NCI-H82 (cell line): ENCODE results near the gene SPRR2G.
A peak's percentile ranks its signal among the peaks of the same experiment; 100 is the strongest.
"Not testable (repeated sequence)": the region's sequence is repeated elsewhere in the genome, so short reads cannot be mapped to it uniquely, and the experiment has no call there.

Experiments used
- DNase-seq: peaks from one replicate; lab custom pipeline; 2025; lab: John Stamatoyannopoulos, UW

The SPRR2G gene

DNA sequence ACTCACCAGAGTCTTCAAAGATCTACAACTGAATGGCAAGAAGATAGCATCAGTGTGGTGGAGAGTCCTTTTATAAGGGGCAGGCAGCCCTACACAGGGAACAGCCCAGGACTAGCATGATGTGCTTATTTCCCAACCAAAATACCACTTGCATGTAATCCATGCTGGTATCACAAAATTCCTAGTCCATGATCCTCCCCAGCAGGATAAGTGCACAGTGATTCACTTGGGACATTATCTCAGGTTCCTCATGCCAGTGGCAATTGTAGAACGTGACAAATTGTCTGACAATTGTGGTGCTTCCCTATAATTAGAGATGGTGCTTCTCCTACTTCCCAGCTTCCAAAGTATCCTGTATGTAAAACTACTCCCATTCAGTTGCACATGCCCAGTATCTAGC, at the start of gene SPRR2G:
SPRR2G (minus strand) TSS at position 45 of the 400 bp plus-strand sequence. CDS start 780 bp downstream, outside the sequence.
- DNase-seq: no peak

- DNase-seq: no peak
Observed at GRCh38 chr1:153195216-153195615, 44.5 kb upstream of the SPRR2G start.

GRCh38 chr1:153194331-153195050, 43.8 kb upstream of the SPRR2G start:
- no peak for DNase-seq

- DNase-seq: peak; percentile 66
Observed at GRCh38 chr1:153192697-153193096, 42.0 kb upstream of the SPRR2G start.

DNA sequence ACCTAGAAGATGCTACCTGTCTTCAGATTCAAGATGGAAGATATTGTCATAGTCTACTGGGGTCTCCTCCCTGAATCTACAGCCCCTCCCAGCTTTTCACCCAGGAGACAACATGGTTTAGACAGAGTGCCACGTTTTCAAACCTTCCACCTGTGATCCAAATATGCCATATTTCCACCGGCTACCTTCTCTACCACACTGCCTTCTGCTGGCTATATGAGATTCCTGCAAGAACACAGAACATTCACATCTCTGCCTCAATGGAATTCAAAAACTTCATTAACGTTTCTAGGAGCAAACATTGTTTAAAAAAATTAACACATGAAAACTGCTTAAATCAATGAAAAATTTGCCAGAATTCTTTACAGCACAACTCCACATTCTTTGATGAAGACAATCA, 39.7 kb upstream of the SPRR2G start:
- DNase-seq: no peak

DNA sequence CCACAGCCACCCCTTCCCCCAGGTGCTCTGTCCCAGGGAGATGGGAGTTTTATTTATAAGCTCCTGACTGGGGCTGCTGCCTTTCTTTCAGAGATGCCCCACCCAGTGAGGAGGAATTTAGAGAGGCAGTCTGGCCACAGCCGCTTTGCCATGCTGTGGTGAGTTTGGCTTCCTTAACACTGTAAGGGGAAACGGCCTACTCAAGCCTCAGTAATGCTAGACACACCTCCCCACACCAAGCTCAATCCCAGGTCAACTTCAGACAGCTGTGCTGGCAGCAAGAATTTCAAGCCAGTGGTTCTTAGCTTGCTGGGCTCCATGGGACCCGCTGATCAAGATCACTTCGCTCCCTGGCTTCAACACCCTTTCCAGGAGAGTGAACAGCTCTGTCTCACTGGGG, 37.6 kb upstream of the SPRR2G start:
- DNase-seq: not testable (repeated sequence)

DNA sequence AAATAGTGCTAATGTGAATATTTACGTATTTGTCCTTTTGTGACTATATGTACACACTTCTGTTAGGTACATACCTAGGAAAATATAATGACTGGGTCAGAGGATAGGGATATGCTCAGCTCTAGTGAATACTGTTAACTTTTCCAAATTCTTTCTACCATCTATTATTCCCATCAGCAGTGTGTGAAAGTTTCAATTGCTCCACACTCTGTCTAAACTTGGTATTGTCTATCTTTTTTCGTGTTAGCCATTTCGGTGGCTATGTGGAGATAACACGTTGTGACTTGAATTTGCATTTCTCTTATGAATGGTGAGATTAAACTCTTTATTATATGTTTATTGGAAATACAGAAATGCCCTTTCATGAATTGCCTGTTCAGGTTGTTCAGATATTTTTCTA, 29.9 kb upstream of the SPRR2G start:
- DNase-seq: no peak

DNA sequence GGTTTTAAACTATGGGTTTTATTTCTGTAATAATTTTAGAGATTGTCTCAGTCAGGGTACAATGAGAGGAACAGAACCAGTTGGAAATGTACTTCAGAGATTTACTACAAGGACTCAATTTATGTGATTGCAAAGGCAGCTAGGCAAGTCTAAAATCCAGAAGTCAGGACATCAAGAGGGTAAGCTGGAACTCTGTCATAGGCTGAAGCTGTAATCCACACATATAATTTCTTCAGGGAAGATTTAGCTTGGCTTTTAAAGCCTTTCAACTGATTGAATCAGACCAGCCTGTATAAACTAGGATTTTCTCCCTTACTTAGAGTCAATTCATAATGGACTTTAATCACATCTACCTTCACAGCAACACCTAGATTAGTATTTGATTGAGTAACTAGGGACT, 28.2 kb upstream of the SPRR2G start:
- peak; percentile 27 for DNase-seq

DNA sequence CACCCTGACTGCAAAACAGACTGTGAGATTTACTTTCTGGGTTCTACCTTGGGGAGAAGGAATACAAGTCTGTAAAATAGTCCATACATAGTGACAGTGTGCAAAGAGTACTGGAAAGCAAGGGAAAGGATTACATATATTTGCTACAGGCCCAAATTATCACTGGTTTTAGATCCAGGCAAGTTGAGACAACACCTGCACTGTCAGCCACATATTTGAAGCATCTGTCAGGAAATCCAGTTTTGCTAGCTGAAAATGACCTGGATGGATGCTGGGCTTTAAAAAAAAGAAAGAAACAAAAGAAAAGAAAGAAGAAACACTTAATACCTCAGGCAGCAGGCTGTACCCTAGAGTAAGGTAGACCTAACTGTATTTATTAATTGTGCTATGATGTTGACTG, 23.9 kb upstream of the SPRR2G start:
- DNase-seq: no peak

DNA sequence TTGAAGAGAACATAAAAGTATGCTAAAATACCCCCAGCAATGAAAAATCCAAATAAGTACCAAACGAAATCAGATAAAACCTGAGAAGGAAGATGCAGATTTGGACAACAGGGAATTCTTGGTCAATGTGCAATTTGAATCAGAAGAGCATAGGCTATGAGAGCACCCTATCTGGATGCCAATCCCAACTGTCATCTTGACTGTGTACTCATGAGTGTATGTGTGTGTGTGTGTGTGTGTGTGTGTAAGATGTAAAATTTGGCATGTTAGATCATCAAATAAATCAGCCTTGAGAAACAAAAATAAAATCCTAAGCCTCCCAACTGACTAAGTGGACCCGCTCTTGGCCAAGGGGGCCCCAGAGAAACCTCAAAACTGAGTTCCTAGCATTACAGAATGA, 18.0 kb upstream of the SPRR2G start:
- no peak for DNase-seq

DNA sequence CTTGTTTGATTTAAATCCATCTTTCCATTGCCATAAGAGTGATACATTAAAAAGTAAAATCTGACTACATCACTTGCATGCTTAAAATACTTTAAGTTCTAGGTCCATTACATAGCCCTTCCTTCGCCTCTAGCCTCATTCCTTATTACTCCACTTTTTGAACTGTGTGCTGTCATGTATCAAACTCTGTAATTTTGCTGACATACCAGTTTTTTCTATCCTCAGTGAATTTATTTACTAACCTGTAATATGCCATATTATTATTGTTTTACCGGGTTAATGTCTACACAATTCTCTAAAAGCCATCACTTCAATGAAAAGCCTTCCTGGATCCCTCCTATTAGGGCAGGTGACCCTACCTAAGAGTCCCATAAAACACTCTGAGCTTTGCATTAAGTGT, 4.9 kb upstream of the SPRR2G start:
- no peak for DNase-seq

DNA sequence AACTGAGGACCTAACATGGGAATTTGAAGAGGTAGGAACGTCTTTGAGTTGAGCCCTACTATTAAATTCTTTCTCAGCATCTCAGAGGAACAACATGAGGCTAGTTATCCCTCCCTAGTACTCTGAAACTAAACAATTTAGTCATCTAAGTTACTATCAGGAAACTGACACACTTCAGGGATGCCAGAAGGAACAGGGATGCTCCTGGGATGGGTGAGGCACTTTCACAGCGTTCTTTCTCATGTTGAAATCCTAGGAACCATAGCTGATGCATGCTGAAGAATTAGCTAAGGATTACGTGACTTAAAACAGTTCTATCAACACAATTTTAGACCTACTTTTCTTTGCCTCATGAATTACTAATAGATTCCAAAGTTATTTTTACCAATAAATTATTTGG, 1.8 kb upstream of the SPRR2G start:
- DNase-seq: no peak

DNA sequence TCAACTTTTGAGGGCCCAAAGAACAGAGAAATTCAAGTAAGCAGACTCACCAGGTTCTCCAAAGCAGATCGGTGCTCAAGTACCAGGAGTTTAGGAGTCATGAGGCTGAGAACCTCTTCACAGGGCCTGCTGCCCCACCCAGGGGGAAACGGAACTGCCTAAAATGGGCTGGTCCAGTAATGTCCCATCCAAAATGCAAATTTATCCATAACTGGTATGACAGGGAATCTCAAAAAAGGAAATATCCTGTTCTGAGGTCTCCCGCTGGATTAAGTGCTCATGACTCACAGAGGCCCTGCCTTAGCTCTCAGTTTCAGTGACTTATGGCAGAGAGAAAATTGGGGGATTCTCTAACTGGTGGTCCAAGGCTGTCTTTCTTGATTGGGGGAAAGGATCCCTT, 9.3 kb downstream of the SPRR2G start:
- no peak for DNase-seq

GRCh38 chr1:153140484-153140883, 10.2 kb downstream of the SPRR2G start:
- DNase-seq: no peak

DNA sequence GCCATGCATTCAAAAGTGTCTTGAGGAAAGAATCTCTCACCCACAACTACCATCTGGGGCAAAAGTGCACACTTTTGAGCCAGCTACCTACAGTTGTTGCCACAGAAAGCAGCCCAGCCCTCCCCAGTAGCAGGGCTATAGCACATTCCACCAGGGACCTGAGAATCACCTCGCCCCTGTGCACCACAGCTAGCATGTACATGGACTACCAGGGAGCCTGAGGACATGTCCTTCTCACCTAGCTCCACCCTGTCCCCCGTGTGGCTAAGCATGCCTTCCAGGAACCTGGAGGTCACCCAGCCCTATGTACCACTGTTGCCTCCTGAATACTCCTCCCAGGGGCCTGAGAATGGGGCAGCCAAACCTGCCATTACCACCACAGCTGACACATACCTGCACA, 16.9 kb downstream of the SPRR2G start:
- DNase-seq: no peak

GRCh38 chr1:153133267-153133666, 17.4 kb downstream of the SPRR2G start:
- no peak for DNase-seq

GRCh38 chr1:153128688-153129087, 22.0 kb downstream of the SPRR2G start:
- DNase-seq: not testable (repeated sequence)

DNA sequence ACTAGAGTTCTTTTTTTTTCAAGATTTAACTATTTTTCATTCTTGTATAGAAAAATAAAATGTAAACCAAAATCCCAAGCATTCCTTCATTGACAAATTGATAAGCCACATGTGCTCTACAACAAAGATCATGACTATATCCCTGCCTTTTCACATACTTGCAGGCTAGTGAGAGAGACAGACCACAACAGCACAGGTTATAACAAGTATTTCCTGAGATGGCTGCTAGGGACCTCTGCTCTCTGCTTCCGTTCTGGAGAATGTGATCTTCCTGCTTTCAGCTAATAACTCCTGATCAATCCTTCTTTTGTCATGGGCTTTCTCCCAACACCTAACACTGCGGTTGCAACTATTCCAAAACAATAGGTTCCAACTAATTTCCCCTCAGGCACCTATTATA, 23.4 kb downstream of the SPRR2G start:
- DNase-seq: no peak

DNA sequence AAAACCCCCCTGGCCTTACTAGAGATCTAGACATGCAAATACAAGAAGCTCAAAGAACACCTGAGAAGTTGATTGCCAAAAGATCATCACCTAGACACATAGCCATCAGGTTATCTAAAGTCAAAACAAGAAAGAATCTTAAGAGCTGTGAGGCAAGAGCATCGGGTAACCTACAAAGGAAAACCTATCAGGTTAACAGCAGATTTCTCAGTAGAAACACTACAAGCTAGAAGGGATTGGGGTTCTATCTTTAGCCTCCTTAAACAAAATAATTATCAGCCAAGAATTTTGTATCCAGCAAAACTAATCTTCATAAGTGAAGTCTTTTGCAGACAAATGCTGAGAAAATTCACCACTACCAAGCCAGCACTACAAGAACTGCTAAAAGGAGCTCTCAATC, 25.2 kb downstream of the SPRR2G start:
- DNase-seq: no peak

DNA sequence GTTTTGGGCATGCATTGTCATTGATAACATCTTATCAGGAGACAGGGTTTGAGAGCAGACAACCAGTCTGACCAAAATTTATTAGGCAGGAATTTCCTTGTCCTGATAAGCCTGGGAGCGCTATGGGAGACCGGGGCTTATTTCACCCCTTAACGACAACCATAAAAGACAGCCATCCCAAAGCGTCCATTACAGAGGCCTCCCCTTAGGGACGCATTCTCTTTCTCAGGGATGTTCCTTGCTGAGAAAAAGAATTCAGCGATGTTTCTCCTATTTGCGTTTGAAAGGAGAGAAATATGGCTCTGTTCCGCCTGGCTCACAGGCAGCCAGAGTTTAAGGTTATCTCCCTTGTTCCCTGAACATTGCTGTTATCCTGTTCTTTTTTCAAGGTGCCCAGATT, 26.9 kb downstream of the SPRR2G start:
- not testable (repeated sequence) for DNase-seq

GRCh38 chr1:153122831-153123421, 27.8 kb downstream of the SPRR2G start:
- peak; percentile 27 for DNase-seq

DNA sequence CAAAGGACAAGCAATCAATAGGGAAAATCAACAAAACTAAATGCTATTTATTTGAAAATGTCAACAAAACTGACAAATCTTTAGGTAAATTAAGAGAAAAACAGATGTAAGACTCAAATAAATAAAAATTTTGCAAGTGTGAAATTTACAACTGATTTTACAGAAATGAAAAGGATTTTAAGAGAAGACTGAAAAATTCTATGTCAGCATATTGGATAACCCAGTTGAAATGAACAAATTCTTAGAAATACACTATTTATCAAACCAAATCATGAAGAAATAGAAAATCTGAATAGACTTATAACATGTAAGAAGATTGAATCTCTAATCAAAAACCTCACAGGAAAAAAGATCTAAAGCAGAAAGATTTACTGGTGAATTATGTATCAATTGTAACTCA, 29.7 kb downstream of the SPRR2G start:
- DNase-seq: no peak

- DNase-seq: peak; percentile 10
Observed at GRCh38 chr1:153119491-153119971, 31.2 kb downstream of the SPRR2G start.

GRCh38 chr1:153115264-153115663, 35.4 kb downstream of the SPRR2G start:
- DNase-seq: not testable (repeated sequence)
